ENCODE data around the gene MEI1.
"Not testable (repeated sequence)": the region's sequence is repeated elsewhere in the genome, so short reads cannot be mapped to it uniquely, and the experiment has no call there.

Gene MEI1

GRCh38 chr22:41731609-41732008 is 32.3 kb downstream of the MEI1 start:
- TF ChIP-seq, protein P1, sequence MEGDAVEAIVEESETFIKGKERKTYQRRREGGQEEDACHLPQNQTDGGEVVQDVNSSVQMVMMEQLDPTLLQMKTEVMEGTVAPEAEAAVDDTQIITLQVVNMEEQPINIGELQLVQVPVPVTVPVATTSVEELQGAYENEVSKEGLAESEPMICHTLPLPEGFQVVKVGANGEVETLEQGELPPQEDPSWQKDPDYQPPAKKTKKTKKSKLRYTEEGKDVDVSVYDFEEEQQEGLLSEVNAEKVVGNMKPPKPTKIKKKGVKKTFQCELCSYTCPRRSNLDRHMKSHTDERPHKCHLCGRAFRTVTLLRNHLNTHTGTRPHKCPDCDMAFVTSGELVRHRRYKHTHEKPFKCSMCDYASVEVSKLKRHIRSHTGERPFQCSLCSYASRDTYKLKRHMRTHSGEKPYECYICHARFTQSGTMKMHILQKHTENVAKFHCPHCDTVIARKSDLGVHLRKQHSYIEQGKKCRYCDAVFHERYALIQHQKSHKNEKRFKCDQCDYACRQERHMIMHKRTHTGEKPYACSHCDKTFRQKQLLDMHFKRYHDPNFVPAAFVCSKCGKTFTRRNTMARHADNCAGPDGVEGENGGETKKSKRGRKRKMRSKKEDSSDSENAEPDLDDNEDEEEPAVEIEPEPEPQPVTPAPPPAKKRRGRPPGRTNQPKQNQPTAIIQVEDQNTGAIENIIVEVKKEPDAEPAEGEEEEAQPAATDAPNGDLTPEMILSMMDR (IDR thresholded peaks at IDR 0.05; ENCODE audit: low read depth, low read length) = no peak
- no peak for TF ChIP-seq EZH2phosphoT487 (IDR thresholded peaks at IDR 0.05; ENCODE audit: low read depth)
- Histone ChIP-seq H3K36me3 (replicated peaks; ENCODE audit: low read depth, low read length) (no peaks in the 10 kb centered on the region), H4K20me1 (ENCODE audit: insufficient read depth, low read length) (no peaks in the 10 kb centered on the region)

DNA sequence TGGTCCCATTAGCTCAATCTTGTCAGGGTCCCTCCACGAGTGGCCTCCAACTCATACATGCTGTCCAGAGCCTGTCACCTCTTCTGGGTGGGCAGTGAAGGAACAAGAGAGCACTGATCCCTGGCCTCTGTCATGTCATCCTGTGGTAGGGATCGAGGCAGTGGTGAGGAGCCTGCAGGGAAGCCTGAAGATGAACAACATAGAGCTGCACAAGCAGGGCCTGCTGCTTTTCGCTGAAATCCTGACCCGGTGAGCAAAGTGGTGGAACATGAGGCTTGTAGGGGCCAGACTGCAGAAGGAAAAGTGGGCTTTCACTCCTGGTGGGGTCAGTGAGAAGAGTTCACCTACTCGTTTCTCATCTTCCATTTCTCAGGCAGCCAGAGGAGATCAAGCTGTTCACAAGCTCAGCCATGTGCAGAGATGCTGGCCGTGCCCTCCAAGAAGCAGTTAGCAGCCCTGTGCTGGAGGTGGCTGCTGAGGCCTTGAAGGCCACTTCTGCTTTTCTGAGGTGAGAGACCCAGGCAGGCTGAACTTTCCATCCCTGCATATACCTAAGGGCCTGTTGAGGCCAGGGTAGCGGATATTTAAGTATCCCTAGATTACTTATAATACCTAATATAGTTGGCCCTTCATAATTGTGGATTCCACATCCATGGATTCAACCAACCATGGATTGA is 32.9 kb downstream of the MEI1 start:
- no peak overlapping the region for H3K4me2 ChIP-seq (ENCODE audit: low read length)
- no peak for TF ChIP-seq EZH2phosphoT487 (IDR thresholded peaks at IDR 0.05; ENCODE audit: low read depth)
- TF ChIP-seq, protein P1 (IDR thresholded peaks at IDR 0.05; ENCODE audit: low read depth, low read length) = no peak
- no peak overlapping the region for H3K9ac ChIP-seq (ENCODE audit: low read length)
- H3K4me1 ChIP-seq (ENCODE audit: low read length) = no peaks in the 10 kb centered on the region
- H2AFZ ChIP-seq (ENCODE audit: low read depth, low read length) = no peak overlapping the region
- no peaks in the 10 kb centered on the region for H3K79me2 ChIP-seq (ENCODE audit: low read length)
- H3K27ac ChIP-seq (ENCODE audit: low read length) = no peak overlapping the region
- peaks cover 2% of the 10 kb centered on the region; the same call in 1 of the 2 replicates for H3K27me3 ChIP-seq (ENCODE audit: low read depth, low read length)
- H3K4me3 ChIP-seq (ENCODE audit: low read length) = no peak overlapping the region
- no peaks in the 10 kb centered on the region for H3K9me3 ChIP-seq (ENCODE audit: insufficient read depth, low read length)
- H4K20me1 ChIP-seq (ENCODE audit: insufficient read depth, low read length) = no peaks in the 10 kb centered on the region
- no peaks in the 10 kb centered on the region for H3K36me3 ChIP-seq (replicated peaks; ENCODE audit: low read depth, low read length)

More at GRCh38 chr22:41731609-41732008, 32.3 kb downstream of the MEI1 start:
- no peaks in the 10 kb centered on the region; the same call in 1 of the 2 replicates for H3K27me3 ChIP-seq (ENCODE audit: low read depth, low read length)
- H3K9ac ChIP-seq (ENCODE audit: low read length) = no peak overlapping the region
- H2AFZ ChIP-seq (ENCODE audit: low read depth, low read length) = no peak overlapping the region
- H3K4me3 ChIP-seq (ENCODE audit: low read length) = no peak overlapping the region
- no peaks in the 10 kb centered on the region for H3K79me2 ChIP-seq (ENCODE audit: low read length)
- no peaks in the 10 kb centered on the region for H3K9me3 ChIP-seq (ENCODE audit: insufficient read depth, low read length)
- no peak overlapping the region for H3K4me2 ChIP-seq (ENCODE audit: low read length)
- no peak overlapping the region for H3K27ac ChIP-seq (ENCODE audit: low read length)
- no peaks in the 10 kb centered on the region for H3K4me1 ChIP-seq (ENCODE audit: low read length)

GRCh38 chr22:41733241-41733640 is 33.9 kb downstream of the MEI1 start:
- not testable (repeated sequence) for H3K27me3 ChIP-seq (ENCODE audit: low read depth, low read length); H3K4me3 ChIP-seq (ENCODE audit: low read length); H3K9me3 ChIP-seq (ENCODE audit: insufficient read depth, low read length); H3K27ac ChIP-seq (ENCODE audit: low read length); H3K4me1 ChIP-seq (ENCODE audit: low read length); H2AFZ ChIP-seq (ENCODE audit: low read depth, low read length); H4K20me1 ChIP-seq (ENCODE audit: insufficient read depth, low read length); H3K4me2 ChIP-seq (ENCODE audit: low read length); H3K36me3 ChIP-seq (replicated peaks; ENCODE audit: low read depth, low read length); H3K9ac ChIP-seq (ENCODE audit: low read length); H3K79me2 ChIP-seq (ENCODE audit: low read length)

DNA sequence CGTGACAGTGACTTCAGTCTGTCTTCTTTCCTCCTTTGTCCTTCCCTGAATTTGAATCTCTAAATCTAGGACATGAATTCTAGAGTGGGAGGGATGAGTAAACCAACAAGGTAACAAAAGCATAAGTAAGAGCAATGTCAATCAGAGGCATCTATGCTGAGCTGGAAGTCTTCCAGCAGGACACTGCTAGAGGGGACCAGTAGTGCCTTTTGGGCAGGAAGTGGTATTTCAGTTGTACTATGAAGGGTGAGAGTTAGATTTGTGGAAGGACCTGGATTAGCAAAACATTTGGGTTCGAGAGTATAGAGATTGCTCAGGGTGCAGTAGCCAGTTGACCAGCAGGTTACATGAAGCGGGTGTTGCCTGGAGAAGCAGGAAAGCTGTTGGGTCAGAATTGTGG is 40.3 kb downstream of the MEI1 start:
- H3K27ac ChIP-seq (ENCODE audit: low read length) = no peak overlapping the region
- H2AFZ ChIP-seq (ENCODE audit: low read depth, low read length) = no peak overlapping the region
- no peak overlapping the region for H3K9ac ChIP-seq (ENCODE audit: low read length)
- H3K36me3 ChIP-seq (replicated peaks; ENCODE audit: low read depth, low read length) = no peaks in the 10 kb centered on the region
- H3K4me1 ChIP-seq (ENCODE audit: low read length) = no peaks in the 10 kb centered on the region
- peaks cover 19% of the 10 kb centered on the region for H3K27me3 ChIP-seq (ENCODE audit: low read depth, low read length)
- no peaks in the 10 kb centered on the region for H3K79me2 ChIP-seq (ENCODE audit: low read length)
- TF ChIP-seq, protein P1 (IDR thresholded peaks at IDR 0.05; ENCODE audit: low read depth, low read length) = no peak
- TF ChIP-seq EZH2phosphoT487 (IDR thresholded peaks at IDR 0.05; ENCODE audit: low read depth) = no peak
- H3K4me2 ChIP-seq (ENCODE audit: low read length) = no peak overlapping the region
- H3K9me3 ChIP-seq (ENCODE audit: insufficient read depth, low read length) = no peaks in the 10 kb centered on the region
- no peaks in the 10 kb centered on the region for H4K20me1 ChIP-seq (ENCODE audit: insufficient read depth, low read length)
- no peak overlapping the region for H3K4me3 ChIP-seq (ENCODE audit: low read length)

Measured in OCI-LY3 (cell line).